IPS DF 6.9 (cell line): ENCODE results near the gene PAX4.
"Not testable (repeated sequence)": the region's sequence is repeated elsewhere in the genome, so short reads cannot be mapped to it uniquely, and the experiment has no call there.

Experiments
- DNase-seq: peaks from one replicate; pipeline ENCODE4 v3.0.0-alpha.2; 2013; ENCODE audit warnings: low read depth, low spot score
- H3K27ac ChIP-seq: one replicate; pipeline ENCODE4 v1.5.1; 2013; ENCODE audit warnings: low read length, control low read depth
- H3K27me3 ChIP-seq: 2 replicates; pipeline ENCODE4 v1.6.1; 2013; ENCODE audit warnings: mild to moderate bottlenecking, low read length; ENCODE audit not compliant: control insufficient read depth, insufficient read depth
- H3K36me3 ChIP-seq: 2 replicates; pipeline ENCODE4 v1.6.1; 2013; ENCODE audit warnings: low read length; ENCODE audit not compliant: control insufficient read depth, insufficient read depth
- H3K4me1 ChIP-seq: 2 replicates; pipeline ENCODE4 v1.6.1; 2013; ENCODE audit warnings: low read length; ENCODE audit not compliant: control insufficient read depth, insufficient read depth
- H3K4me3 ChIP-seq: 2 replicates; pipeline ENCODE4 v1.5.1; 2013; ENCODE audit warnings: mild to moderate bottlenecking, low read length
- H3K9me3 ChIP-seq: 2 replicates; pipeline ENCODE4 v1.6.1; 2013; ENCODE audit warnings: low read length, inconsistent platforms; ENCODE audit not compliant: control insufficient read depth, insufficient read depth
- WGBS: extraction: QIAGEN DNeasy Blood & Tissue Kit; methylation state at CpG from one replicate; pipeline ENCODE4 v1.1.7; 2013; ENCODE audit warnings: mixed read lengths, missing lambda C conversion rate; ENCODE audit not compliant: insufficient read length, insufficient coverage; 5-methylcytosine and 5-hydroxymethylcytosine counted together

Gene PAX4

DNA sequence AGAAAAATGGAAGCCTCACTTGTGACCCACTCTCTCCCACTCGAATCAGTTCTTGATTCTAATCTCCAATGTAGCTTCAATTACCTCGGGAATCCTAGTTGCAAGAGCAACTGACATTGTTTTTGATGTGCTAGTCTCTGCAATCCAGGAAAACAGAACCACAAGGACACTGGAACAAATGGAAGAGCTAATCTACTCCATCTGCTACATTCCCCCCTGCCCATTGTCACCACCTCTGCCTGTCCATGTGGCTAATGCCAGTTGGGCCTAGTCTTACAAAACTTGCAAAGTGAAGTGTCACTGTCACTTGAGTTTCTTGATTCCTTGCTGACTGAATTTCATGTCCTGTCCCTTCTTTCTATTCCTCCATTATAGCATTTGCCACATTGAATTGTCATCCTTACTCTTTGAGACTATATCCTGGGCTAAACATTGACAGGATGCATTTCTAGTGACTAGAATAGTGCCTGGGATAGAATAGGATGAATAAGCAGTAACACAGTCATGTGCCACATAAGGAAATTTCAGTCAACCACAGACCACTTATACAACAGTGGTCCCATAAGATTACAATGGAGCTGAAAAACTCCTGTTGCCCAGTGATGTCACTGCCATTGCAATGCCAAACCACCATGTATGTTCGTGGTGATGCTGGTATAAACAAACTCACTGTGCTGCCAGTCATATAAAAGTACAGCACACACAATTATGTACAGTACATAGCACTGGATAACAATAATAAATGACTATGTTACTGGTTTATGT lies 46.0 kb downstream of the PAX4 start:
- Histone ChIP-seq H3K9me3 (no peaks in the 10 kb centered on the region), H3K36me3 (no peaks in the 10 kb centered on the region), H3K4me3 (no peak overlapping the region), H3K27ac (no peak overlapping the region), H3K27me3 (no peaks in the 10 kb centered on the region), H3K4me1 (no peaks in the 10 kb centered on the region; the same call in 1 of the 2 replicates)
- WGBS: no CpG with 5 or more reads among the region's 3 CpGs
- DNase-seq: no peak

- not testable (repeated sequence) for H3K27me3 ChIP-seq, H3K27ac ChIP-seq, H3K36me3 ChIP-seq, H3K4me3 ChIP-seq, H3K9me3 ChIP-seq, DNase-seq, H3K4me1 ChIP-seq
- no CpG with 5 or more reads among the region's 3 CpGs for WGBS
Observed at GRCh38 chr7:127568034-127568433, 49.9 kb downstream of the PAX4 start.

DNA sequence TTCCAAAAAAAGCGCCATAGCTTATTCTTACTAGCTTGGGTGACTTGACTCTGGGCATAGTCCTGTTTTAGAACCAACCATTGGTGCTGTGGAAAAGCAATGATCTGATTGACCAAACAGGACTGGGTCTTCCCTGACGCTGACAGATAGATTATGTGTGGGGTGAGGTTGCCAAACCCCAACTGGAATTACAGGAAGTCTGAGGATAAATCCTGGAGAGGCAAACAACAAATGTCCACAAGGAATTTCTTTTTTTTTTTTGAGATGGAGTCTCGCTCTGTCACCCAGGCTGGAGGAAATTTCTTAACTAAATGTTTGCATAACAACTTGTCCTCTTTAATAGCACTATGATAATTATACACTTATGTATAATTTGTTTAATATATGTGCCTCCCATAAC lies 51.7 kb downstream of the PAX4 start:
- no peaks in the 10 kb centered on the region for H3K36me3 ChIP-seq
- peaks cover 1% of the 10 kb centered on the region for H3K27me3 ChIP-seq
- no peaks in the 10 kb centered on the region for H3K9me3 ChIP-seq
- no peak overlapping the region for H3K27ac ChIP-seq
- no peak for DNase-seq
- no peaks in the 10 kb centered on the region for H3K4me1 ChIP-seq
- WGBS: no CpG with 5 or more reads among the region's 3 CpGs
- no peak overlapping the region for H3K4me3 ChIP-seq
